Right ventricle myocardium superior (tissue), 1 donor: ENCODE results near the gene DDN. TPM values are rescaled to one million over a fixed set of nuclear protein-coding genes. Genes with fewer than 3 reads are reported as not detected.

ENCODE experiments used
- ATAC-seq: fragments of 200-7000 bp; cut with Tn5 transposase; one replicate; pipeline ENCODE4 v1.9.1; 2020; ENCODE audit warnings: mild to moderate bottlenecking; ENCODE audit not compliant: poor library complexity
- DNase-seq: peaks from one replicate; pipeline ENCODE4 v3.0.0-alpha.2; 2020
- intact Hi-C: fragments of 100-400 bp; cut with DNase I; formaldehyde crosslinking; loops from one replicate; pipeline ENCODE4 v1.11.2; 2022
- total RNA-seq: library from RNA; stranded (reverse); fragmentation: NEBNext Ultra II Directional; extraction: Animal tissue kit (Norgen Biotek cat#: 25700); gene quantifications from one replicate; pipeline ENCODE4 v1.2.1, GENCODE V29; 2021
- donor health status: DM: no; HTN: yes; CAD: no; lungs with severe emphysema.

DDN gene
- total RNA-seq, 1 donor from 2014 or later, result 0.78 TPM

DNA sequence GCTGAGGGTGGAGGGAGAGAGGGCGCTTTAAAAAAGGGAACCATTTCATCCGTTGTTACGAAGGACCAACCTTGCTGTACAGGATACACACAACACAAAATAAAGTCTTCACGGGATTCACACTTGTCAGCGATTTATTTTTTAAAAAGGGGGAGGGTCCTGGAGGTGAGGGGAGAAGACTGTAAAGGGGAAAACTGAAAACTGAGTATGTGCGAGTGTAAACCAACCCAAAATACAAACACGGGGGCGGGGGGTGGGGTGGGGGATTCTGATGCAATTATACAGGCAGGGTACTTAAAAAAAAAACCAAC, 19.9 kb upstream of the DDN start:
- intact Hi-C loops, result no loop called here
- ATAC-seq, result peak; percentile 14
- DNase-seq, result no peak

DNA sequence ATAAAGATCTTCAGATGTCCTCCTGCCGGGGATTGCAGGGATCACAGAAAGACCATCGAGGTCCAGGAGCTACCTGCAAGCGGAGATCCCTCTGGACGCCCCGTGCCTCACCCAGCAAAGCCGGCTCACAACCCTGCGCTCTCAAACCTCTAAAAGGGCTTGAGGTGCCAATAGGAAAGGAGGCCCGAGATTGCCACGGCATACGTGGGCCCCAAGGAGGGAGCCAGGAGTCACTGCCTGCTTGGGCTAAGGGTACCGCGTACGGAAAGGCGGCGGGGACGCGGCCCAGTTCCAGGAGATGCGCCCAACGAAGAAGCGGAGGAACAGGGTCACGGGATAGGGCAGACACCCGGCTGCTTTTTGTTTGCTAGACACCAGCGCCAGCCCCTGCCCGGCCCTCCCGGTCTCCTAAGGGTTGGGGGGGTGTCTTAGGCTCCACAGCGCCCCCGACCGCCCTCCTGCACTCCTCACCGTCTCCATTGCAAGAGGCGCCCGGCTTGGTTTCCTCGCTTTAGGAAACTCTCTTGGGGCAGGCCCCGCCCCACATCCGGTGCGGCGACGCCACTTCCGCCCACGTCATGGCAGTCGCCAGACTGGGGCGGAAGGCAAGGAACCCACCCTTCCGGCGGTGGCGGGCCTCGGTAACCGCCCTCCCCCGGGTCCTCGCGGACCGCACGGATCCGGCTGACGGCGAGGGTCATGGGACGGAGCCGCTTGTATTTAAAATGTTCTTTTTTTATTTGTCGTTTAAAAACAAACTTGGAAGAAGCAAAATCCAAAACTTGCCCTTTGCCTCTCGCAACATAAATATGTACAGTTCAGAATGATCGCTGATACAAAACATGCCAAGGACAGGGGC, 19.3 kb upstream of the DDN start, which contains the start of gene PRKAG1:
PRKAG1 (minus strand) TSS at position 516 of the 859 bp plus-strand sequence; CDS start at position 480, 36 bp downstream.
- ATAC-seq (peak; percentile 96), DNase-seq (peak; percentile 98)
- intact Hi-C loops, result no loop called here

DNA sequence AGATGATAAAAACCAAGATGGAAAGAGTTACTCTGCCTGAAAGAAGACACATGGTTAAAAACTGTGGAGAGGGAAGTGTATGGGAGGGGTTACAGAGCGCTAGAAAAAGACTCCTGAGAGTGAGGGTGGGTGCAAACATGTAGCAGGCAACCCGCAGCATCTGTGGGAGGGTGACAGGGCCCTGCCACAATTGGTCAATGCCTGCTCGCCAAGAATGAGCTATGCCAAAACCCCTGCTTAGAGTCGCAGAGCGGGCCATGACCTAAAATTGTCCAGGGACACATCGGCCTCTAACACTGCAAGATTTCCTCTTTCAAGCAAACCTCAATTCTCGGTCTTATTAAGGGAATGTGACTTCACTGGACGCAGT, 18.7 kb upstream of the DDN start:
- peak; percentile 54 for ATAC-seq
- intact Hi-C loops, result no loop called here

DNA sequence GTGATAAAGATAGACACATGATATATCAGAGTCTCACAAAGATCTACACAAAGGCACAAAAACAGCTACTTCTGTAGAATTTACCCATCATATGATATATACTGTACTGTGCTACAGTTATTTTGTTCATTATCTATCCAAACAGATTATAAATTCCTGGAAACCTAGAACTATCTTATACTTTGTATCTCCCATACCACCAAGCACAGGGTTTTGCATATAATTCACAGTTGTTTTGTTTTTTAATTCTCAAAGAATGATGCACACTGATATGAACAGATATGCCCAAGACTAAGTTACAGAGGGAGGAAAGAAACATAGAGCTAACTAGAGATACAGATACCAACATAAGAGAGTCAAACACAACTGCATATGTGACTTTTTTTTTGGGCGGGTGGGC, 16.0 kb upstream of the DDN start:
- intact Hi-C loops, result no loop called here

More for the DNA sequence above, 18.7 kb upstream of the DDN start:
- no peak for DNase-seq

DNA sequence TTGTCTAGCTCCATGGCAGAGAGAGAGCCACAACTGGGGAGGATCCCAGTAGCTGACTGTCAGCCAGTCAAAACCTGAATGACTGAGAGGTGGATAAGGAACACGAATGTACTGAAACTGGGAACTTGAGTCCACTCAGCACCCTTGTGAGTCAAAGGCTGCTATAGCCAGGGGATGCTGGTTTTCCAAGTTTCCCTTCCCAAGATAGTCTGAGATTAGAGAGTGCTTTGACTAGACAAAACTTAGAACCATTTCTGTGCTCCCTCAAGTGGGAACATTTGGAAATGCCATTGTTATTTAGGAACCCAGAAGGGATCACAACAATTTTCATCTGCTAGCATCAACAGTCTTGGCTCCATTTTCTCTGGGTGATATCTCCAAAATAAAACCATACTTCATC, 15.4 kb upstream of the DDN start:
- intact Hi-C loops, result no loop called here
- no peak for ATAC-seq
- no peak for DNase-seq

More for the DNA sequence above, 16.0 kb upstream of the DDN start:
- ATAC-seq (no peak), DNase-seq (no peak)

DNA sequence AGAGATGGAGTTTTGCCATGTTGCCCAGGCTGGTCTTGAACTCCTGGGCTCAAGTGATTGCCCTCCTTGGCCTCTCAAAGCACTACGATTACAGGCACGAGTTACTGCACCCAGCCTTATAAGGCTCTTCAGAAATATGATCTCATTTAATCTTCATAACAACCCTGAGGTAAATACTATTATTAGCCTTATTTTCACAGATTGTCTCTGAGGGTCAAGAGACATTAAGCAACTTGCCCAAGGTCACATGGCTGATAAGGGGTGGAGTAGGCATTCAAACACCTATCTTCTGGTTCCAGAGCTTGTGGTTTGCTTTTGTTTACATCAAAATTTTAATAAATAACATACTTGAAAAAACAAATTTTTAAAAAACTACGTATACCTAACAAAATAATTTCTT, 14.3 kb upstream of the DDN start:
- intact Hi-C loops, result no loop called here
- DNase-seq (no peak), ATAC-seq (no peak)

DNA sequence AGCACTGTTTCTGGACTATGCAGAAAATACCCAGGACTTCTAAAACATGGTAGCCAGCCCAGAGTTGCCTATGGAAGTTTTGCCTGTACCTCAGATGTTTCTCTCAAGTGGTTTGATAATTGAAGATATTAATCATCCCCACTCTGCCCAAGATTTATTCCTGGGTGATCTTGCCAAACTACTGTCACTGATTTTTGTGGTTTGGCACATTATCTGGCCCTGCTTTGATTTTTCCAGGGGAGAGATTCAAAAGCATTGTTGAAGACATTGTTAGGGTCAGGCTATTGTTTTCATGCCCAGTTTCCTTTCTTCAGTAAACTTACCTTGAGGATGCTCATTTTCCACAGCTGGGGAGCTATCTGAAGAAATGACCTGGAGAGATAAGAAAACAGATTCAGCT, 13.6 kb upstream of the DDN start:
- DNase-seq, result no peak
- intact Hi-C loops, result no loop called here
- ATAC-seq, result no peak

DNA sequence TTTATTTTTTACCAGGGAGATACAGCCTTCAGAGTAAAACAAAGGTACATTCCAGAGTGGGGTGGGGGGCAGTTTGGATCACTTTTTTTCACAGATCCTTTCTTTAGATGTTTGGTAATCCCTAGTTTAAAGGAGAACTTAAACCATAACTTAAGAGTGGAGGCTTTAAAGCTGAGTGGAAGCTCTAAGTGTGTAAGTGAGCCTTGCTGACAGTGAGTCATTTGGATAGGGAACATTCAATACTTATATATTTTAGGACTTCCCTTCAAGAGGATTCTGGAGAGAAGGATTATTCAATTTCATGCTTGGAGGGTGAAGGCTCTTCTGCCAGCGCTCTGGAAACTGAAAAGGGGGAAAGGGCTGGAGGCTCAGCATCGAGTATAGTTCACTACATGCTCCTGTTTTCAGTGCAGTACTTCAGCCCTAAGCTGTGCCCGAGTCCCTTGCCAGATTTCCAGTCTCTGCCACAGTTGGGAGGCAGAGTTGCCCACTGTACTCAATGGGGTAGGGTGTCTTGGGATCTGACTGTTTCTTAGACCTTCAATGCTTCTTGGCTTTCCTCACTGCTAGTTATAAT, 11.0 kb upstream of the DDN start:
- ATAC-seq (no peak), DNase-seq (no peak)
- intact Hi-C loops, result no loop called here

DNA sequence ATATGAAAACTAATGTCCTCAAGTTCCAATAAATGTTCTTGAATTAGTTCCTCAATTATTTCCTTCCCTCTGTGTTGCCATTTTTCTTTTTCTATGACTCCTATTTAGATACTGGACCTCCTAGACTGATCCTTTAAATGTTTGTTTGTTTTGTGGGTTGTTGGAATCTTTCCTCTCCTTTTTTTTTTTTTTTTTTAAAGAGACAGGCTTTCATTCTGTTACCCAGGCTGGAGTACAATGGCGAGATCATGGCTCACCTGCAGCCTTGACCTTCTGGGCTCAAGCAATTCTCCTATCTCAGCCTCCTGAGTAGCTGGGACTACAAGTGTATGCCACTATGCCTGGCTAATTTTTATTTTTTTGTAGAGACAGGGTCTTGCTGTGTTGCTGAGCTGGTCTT, 9.8 kb upstream of the DDN start:
- ATAC-seq (no peak), DNase-seq (no peak)
- intact Hi-C loops, result no loop called here

DNA sequence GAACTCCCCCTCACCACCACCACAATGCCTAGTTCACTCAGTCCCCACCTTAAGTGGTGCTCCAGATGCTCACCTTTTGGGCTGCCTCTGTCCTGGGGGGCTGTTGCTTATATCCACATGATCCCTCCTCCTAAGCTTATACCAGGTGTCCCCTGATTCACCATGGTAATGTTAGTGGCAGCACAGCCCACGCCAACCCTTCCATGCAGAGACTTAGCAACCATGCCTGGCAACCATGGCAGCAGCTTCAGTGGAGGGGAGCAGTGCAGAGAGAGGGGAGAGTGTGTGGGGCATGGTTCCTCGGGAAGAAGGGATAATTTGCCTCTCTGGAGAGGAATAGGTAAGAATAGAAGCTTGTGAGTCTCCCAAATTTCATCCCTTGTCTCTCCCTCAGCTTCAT, 1.2 kb upstream of the DDN start:
- intact Hi-C loops, result no loop called here
- no peak for DNase-seq

DNA sequence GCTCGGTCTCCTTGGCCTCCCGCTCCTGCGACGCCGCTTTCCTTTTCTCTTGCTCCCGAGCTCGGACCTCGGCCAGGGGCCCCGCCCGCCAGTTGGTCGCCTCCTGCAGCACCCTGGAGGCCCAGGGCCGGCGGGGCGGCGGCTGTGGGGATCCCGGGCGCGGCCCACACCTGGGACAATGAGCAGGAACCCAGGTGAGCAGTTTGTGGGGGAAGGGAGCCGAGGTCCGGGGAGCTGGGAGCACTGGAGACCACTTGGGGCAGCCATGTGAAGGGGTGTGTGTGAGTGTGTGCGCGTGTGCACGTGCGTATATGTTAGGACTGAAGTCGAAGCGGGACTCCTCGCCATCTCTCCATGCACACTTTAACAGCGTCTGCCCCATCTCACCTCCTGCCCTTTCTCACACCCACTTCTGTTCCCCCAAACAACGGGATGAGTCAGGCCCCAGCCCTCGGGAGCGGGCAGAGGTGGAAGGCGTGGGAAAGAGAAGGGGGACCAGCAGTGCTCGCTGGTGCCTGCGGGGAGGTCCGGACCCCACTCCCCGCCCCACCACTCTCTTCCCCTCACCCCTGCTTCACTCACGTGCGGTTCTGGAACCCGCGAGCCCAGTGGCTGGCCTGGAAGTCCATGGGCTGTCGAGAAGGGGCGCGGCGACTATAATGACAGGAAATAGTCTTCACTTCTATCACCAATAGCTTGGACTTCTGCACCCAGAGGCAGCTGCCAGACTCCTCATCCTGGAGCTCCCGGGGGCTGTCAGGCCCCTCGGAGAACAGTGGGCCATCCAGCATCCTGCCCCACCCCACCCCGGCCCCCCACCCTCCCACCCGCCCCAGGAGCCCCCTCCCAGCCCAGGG, 450 bp downstream of the DDN start:
- intact Hi-C loops, result loop anchor here (5.0 kb wide), 1 partner anchor 146 kb away; the partner anchor contains the start of gene DDX23
- DNase-seq, result peak; percentile 51
- ATAC-seq, result no peak

More for the DNA sequence above, 1.2 kb upstream of the DDN start:
- no peak for ATAC-seq

DNA sequence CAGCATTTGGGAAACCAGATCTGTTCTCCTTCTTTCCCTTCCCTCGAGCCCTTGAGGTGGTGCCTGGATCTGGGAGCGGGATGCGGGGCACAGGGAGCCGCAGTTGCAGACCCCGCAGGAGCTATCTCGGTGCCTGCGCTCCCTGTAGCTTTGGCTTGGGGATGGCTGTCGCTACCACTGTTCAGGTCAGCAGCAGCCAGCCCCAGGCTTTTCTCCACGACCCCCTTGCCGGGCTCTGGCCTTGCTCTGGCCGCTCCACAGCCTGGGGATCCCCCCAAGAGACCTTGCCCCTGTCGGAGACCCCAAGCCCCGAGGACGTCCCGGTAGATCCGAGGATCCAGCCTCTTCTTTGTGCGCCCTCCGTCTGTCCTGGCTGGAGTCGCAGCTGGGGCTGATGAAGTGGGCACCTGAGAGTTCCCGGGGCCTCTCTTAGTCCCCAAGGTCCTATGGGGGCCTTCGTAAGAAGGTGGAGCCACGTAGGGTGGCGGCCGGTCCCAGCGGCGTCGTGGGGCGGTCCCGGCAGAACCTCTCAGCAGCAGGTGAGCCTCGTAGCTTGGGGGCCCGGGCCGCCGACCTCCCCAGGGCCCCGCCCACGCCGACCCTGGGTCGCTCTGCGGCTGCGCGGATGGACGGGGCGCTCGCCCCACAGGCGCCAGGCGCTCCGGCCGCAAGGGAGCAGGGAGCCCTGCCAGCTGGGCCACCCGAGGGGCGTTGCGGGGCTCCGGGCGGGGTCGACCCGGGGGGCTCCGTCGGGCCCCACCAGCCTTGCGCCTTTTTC, 1.3 kb downstream of the DDN start:
- no peak for ATAC-seq
- intact Hi-C loops, result loop anchor here (5.0 kb wide), 1 partner anchor 146 kb away; the partner anchor contains the start of gene DDX23
- DNase-seq, result no peak

DNA sequence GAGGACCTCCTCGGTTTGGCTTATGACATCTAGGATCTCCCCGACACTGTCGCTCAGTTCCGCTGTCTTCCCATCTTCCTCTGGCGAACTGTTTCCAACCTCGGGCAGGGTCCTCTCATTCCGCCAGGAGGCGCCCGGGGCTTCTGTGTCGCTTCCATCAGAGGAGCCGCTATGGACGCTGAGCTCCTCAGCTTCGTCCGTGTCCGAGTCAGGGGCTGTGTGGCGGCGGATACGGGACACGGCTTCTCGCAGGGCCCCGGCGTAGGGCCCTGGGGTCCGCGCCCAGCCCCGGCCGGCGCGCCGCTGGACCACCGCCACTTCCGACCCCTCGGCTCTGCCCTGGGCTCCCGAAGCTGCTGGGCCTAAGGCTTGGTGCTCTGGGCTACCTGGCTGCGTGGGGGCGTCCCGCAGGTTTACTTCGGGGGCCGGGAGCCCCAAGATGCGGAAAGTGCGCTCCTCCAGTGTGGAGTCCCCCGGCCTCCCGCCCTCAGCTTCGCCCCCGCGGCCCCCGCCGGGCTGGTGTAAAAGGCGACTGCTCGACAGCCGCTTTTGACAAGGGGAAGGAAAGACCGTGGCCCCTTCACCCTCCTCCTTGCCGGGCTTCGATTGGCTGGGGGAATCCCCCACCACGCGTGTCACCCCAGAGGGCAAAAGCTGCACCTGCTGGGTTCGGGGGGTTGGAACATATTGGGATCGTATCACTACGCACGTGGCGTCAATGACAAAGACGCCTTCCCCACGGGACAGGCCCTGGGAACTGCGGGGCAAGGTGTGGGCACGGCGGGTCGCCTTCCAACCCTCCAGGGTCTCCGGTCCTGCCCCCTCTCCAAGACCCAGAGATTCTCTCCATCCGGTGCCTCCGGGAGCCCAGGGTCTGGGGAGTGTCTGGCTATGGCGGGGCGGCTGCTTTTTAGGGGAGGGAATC, 2.1 kb downstream of the DDN start:
- DNase-seq, result peak; percentile 89
- intact Hi-C loops, result loop anchor here (5.0 kb wide), 1 partner anchor 145 kb away; the partner anchor contains the start of gene DDX23
- ATAC-seq, result peak; percentile 76

DNA sequence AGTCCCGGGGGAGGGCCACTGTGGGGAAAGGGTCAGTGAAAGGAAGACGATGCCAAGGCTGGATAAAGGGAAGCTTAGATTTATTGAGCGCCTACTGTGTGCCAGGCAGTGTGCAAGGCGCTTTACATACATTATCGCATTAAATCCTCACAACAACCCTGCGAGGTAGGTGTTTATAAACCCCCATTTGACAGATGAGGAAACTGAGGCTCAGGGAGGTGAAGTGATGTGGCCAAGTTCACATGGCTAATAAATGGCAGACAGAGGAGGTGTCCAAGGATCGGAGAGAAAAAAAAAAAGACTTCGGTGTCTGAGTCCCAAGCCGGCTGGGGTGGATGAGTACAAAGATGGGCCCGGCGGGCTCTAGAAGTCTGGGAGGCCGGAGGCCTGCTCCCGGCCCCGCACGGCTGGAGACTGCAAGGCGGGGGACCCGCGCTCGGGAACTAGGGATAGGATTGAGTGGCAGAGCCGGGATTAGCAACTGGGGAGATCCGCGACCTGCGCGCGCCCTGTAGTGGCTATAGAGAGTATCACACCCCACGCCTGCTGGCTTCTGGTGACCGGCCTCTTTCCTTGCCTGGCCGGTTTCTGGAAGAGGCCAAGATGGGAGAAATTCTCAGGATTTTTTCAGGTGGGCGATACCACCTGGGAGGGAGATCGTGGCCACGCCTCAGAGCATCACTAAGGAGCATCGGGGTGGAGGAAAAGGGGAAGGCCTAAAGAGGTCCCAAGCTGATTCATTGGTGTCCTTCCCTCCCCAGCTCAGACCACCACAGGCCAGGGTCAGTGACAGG, 3.9 kb downstream of the DDN start:
- DNase-seq, result peak; percentile 89

DNA sequence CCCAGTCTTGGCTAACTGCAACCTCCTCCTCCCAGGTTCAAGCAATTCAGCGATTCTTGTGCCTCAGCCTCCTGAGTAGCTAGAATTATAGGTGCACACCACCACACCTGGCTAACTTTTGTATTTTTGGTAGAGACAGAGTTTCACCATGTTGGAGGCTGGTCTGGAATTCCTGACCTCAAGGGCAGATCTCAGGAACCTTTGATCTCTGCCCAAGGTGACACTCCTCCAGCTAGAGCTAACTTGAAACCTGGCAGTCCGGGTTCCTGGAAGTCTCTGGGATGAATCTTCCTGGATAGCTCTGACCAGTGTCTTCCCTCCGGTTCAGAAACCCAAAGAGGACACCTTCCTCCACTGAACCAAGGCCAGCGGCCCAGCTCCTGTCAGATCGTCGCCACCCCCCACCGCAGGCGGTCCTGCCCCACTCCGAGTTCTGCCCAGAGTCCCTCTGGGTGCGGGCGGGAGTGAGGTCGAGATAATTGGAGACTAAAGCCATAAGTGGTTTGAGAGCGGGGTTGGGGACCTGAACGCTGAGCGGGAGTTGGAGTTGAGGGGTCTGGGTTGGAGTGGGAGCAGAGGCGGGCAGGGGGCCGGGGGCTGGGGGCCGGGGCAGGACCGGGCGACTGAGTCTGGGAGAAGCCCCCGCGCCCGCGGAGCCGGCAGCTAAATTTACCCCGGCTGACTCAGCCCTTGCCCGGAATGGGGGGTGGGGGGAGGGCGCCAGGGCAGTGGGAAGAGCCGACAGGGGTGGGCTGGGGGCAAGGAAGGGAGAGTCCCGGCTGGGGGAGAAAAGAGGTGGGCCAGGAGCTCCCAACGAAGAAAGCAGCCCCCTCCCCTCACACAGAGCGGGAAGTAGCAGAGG, 4.7 kb downstream of the DDN start:
- ATAC-seq (no peak), DNase-seq (no peak)
- intact Hi-C loops, result loop anchor here (5.0 kb wide), 1 partner anchor 142 kb away; the partner anchor contains the start of gene DDX23

More for the DNA sequence above, 3.9 kb downstream of the DDN start:
- peak; percentile 86 for ATAC-seq
- intact Hi-C loops, result loop anchor here (5.0 kb wide), 1 partner anchor 143 kb away; the partner anchor contains the start of gene DDX23

DNA sequence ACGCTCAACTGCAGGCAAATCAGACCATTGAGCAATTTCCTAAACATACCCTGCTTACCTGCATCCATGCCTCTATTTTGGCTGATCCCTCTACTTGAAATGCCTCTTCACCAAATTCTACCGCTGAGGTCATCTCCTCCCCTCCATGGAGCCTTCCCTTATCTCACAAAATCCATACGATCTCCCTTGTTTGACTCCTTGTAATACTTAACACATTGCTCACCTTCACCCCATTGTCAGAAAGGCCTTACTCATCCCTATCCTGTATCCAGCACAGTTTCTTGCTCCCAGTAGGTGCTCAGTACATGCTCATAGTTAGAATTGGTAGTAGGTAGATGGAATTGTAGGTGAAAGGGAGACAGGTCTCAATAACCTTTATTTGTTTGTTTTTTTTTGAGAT, 5.4 kb downstream of the DDN start:
- ATAC-seq (no peak), DNase-seq (no peak)
- intact Hi-C loops, result no loop called here
